Adrenal gland (tissue), 12 donors: ENCODE measurements around the gene BCAS3. TPM values are rescaled to one million over a fixed set of nuclear protein-coding genes. Genes with fewer than 3 reads are reported as not detected.
A peak's percentile ranks its signal among the peaks of the same experiment; 100 is the strongest.
"Not testable (repeated sequence)": the region's sequence is repeated elsewhere in the genome, so short reads cannot be mapped to it uniquely, and the experiment has no call there.

Source experiments
- DNase-seq, 7 donors: peaks; one replicate each; pipeline ENCODE4 v3.0.0-alpha.2; 2019 to 2020
- H3K27ac ChIP-seq, 5 donors: fragments of 200-600 bp; sonication (generic) in 4 of 5; 1 replicate in 3 of 5; 2 replicates in 2 of 5; pipeline versions ENCODE4 v1.5.1 to v1.8.0; 2016 to 2020; ENCODE audit warnings: mild to moderate bottlenecking in 1 of 5
- H3K27me3 ChIP-seq: fragments of 200-600 bp; 2 replicates; pipeline ENCODE4 v1.8.0; 2021
- H3K36me3 ChIP-seq, 2 donors: fragments of 200-600 bp; replicated peaks in 1 of 2; 1 replicate in 1 of 2; 2 replicates in 1 of 2; pipeline versions ENCODE4 v1.5.1 to v1.8.0; 2018 to 2022
- H3K4me1 ChIP-seq, 2 donors: fragments of 200-600 bp; replicated peaks in 1 of 2; 1 replicate in 1 of 2; 2 replicates in 1 of 2; pipeline versions ENCODE4 v1.5.1 to v1.8.0; 2018 to 2021
- H3K4me3 ChIP-seq, 4 donors: fragments of 200-600 bp; sonication (generic) in 3 of 4; one replicate each; pipeline ENCODE4 v1.5.1; 2016 to 2018
- H3K9me3 ChIP-seq, 3 donors: fragments of 200-600 bp; sonication (generic) in 1 of 3; replicated peaks in 1 of 3; 1 replicate in 2 of 3; 2 replicates in 1 of 3; pipeline versions ENCODE4 v1.5.1 to v1.8.0; 2016 to 2021
- POLR2A ChIP-seq, 2 donors: fragments of 450-650 bp; IDR thresholded peaks; one replicate each; pipeline ENCODE4 v1.6.1; 2017; ENCODE audit warnings: antibody characterized with exemption in 2 of 2, mild to moderate bottlenecking in 2 of 2, moderate library complexity in 1 of 2
- WGBS, 4 donors: extraction: QIAGEN DNeasy Blood & Tissue Kit in 2 of 4; methylation state at CpG; one replicate each; pipeline versions ENCODE4 v1.1.5 to v1.1.7; 2013 to 2017; 5-methylcytosine and 5-hydroxymethylcytosine counted together
- intact Hi-C, 2 donors: fragments of 100-400 bp; cut with DNase I; formaldehyde crosslinking; loops; one replicate each; pipeline versions ENCODE4 v1.14.1 to v1.15.0; 2022 to 2023
- polyA plus RNA-seq, 3 donors: library from polyadenylated mRNA; stranded (reverse); fragments of 200-250 nt in 2 of 3; fragments of 350-450 nt in 1 of 3; fragmentation: Illumina TruSeq in 1 of 3; extraction: RNeasy Lipid Tissue Mini Kit (QIAGEN cat#74804) in 1 of 3; gene quantifications; one replicate each; pipeline ENCODE4 v1.2.3, GENCODE V29; 2013 to 2014
- total RNA-seq, 9 donors: library from RNA; depleted of rRNA in 4 of 9; stranded (reverse); fragments of >200 nt in 4 of 9; fragments of 120-200 nt in 1 of 9; fragmentation: NEBNext Ultra II Directional in 1 of 9; extraction: Animal tissue kit (Norgen Biotek cat#: 25700) in 1 of 9; gene quantifications; one replicate each; pipeline versions ENCODE4 v1.1.0 to v1.2.4, GENCODE V29; 2013 to 2023
- TF ChIP-seq, protein P1 (sequence below), 6 experiments: fragments of 450-650 bp in 4 of 6; fragments of 200-600 bp in 2 of 6; sonication (generic) in 1 of 6; IDR thresholded peaks; 1 replicate in 5 of 6; 2 replicates in 1 of 6; pipeline versions ENCODE4 v1.5.1 to v1.8.0; 2016 to 2021; ENCODE audit warnings: antibody characterized with exemption in 6 of 6, mild to moderate bottlenecking in 2 of 6, moderate library complexity in 1 of 6
- donor health status: healthy with polysubstance abuse.
- donor health status: Bipolar disorder and iron deficiency.
- donor health status: DM: yes; HTN: yes; CAD: no.
- donor health status: DM: no; HTN: no; CAD: no.
- donor health status: DM: no; HTN: no; CAD: no.
- donor health status: DM: yes; HTN: yes; CAD: no.

Gene BCAS3
- total and polyA plus RNA-seq, 12 donors = 9.4 to 105 (median 29.0) TPM

DNA sequence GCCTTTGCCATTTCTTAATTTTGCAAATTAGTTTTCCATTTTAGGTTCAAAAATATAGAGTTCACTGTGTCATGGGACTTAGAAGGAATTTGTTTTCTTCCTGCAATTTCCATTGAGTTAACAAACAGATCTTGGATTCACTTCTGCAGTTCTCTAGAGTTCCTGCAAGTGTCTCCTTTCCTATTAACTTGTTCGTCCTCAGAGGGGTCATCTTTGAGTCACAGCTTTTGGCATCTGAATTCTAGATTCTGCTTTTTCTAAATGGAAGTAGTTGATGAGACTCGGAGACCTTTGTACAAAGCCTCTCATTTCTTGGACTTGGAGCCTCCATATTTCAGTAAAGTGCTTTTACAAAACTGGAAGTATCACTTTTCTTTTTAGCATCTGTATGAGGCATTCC is 323.3 kb downstream of the BCAS3 start:
- H3K36me3 ChIP-seq = no peaks in the 10 kb centered on the region
- DNase-seq = no peak
- intact Hi-C loops = no loop called here
- H3K4me1 ChIP-seq = peaks cover 0 to 5% of the 10 kb centered on the region in 2 donors
- H3K9me3 ChIP-seq = no peaks in the 10 kb centered on the region
- WGBS, 4 donors = 30 to 43% (median 42%) methylated on average over 2 of the region's 2 CpGs
- no peak overlapping the region for H3K27ac ChIP-seq
- H3K4me3 ChIP-seq = no peak overlapping the region
- no peak for TF ChIP-seq POLR2A (IDR thresholded peaks at IDR 0.05)
- TF ChIP-seq, protein P1, sequence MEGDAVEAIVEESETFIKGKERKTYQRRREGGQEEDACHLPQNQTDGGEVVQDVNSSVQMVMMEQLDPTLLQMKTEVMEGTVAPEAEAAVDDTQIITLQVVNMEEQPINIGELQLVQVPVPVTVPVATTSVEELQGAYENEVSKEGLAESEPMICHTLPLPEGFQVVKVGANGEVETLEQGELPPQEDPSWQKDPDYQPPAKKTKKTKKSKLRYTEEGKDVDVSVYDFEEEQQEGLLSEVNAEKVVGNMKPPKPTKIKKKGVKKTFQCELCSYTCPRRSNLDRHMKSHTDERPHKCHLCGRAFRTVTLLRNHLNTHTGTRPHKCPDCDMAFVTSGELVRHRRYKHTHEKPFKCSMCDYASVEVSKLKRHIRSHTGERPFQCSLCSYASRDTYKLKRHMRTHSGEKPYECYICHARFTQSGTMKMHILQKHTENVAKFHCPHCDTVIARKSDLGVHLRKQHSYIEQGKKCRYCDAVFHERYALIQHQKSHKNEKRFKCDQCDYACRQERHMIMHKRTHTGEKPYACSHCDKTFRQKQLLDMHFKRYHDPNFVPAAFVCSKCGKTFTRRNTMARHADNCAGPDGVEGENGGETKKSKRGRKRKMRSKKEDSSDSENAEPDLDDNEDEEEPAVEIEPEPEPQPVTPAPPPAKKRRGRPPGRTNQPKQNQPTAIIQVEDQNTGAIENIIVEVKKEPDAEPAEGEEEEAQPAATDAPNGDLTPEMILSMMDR (IDR thresholded peaks at IDR 0.05) = peak in 5 of 6 experiments; percentile 11 to 39 (median 20)
- no peaks in the 10 kb centered on the region for H3K27me3 ChIP-seq

DNA sequence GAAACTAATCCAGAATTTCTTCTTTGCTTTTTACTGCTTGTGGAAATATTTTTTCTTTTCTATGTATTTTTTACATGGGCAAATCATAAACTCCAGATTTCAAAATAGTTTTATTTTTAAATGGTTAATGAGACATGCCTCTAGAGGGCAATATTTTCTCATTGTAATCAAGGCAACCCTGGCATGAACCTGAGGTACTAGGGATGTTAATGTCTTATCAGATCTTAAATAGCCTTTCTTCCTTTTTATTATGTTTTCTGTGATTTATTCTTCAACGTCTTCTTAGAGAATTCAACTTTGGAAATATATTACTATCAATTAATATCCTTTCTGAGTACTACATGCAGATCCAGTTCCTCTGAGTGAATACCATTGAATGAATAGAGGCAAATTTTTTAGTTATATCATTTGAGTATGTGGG is 324.7 kb downstream of the BCAS3 start:
- Histone ChIP-seq H3K4me1 (peaks cover 0 to 7% of the 10 kb centered on the region in 2 donors), H3K27me3 (no peaks in the 10 kb centered on the region), H3K9me3 (peaks cover 0 to 3% (median 0%) of the 10 kb centered on the region in 3 donors), H3K36me3 (no peaks in the 10 kb centered on the region), H3K4me3 (no peak overlapping the region), H3K27ac (no peak overlapping the region)
- DNase-seq = peak in 1 of 7 donors; percentile 26
- intact Hi-C loops = no loop called here
- TF ChIP-seq POLR2A (IDR thresholded peaks at IDR 0.05) = no peak
- TF ChIP-seq, protein P1 (IDR thresholded peaks at IDR 0.05) = peak; percentile 30 to 66 (median 59)
- WGBS, 4 donors = 0% methylated on average over 1 of the region's 1 CpG

DNA sequence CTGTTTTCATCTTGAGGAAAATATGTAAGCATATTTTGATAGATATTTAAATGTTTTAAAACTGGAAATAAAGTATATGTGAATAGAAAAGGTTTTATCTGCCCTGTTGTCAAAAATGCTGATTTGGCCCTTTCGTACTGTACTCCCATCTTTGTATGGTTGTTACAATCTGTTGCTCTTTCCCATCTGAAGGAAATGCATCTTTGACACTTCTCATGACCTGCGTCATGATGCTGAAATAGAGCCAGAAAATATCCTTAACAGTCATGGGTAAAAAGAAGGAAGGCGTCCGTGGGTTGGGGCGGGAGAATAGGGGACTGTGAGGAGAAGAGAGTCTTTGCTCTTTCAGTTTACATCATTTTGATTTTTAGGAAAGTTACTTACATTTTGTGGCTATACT is 327.7 kb downstream of the BCAS3 start:
- Histone ChIP-seq H3K27ac (no peak overlapping the region), H3K9me3 (peaks cover 0 to 3% (median 0%) of the 10 kb centered on the region in 3 donors), H3K4me1 (peaks cover 0 to 13% of the 10 kb centered on the region in 2 donors), H3K4me3 (no peak overlapping the region), H3K36me3 (no peaks in the 10 kb centered on the region), H3K27me3 (no peaks in the 10 kb centered on the region)
- DNase-seq = no peak
- TF ChIP-seq, protein P1 (IDR thresholded peaks at IDR 0.05) = no peak
- no peak for TF ChIP-seq POLR2A (IDR thresholded peaks at IDR 0.05)
- WGBS, 4 donors = 77 to 83% (median 81%) methylated on average over 5 of the region's 5 CpGs
- intact Hi-C loops = loop anchor here in 1 of 2 donors (5.0 kb wide), 1 partner anchor 382 kb away; no protein-coding TSS in a partner anchor

DNA sequence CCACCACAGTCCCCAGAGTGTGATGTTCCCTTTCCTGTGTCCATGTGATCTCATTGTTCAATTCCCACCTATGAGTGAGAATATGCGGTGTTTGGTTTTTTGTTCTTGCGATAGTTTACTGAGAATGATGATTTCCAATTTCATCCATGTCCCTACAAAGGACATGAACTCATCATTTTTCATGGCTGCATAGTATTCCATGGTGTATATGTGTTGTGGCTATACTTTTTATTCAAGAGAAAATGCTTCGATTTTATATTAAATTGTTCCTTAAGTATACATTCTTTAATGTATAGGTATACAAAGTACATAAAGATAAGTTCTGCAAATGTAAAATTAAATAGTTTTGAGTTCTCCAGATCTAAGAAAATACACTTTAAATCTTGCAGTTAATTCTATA is 328.3 kb downstream of the BCAS3 start:
- H3K27me3 ChIP-seq, DNase-seq, H3K4me3 ChIP-seq, H3K27ac ChIP-seq, H3K36me3 ChIP-seq, H3K9me3 ChIP-seq: not testable (repeated sequence)
- WGBS, 4 donors = 84 to 97% (median 91%) methylated on average over 1 to 3 of the region's 3 CpGs
- intact Hi-C loops = loop anchor here in 1 of 2 donors (5.0 kb wide), 1 partner anchor 381 kb away; no protein-coding TSS in a partner anchor
- peaks cover 0 to 13% of the 10 kb centered on the region in 2 donors for H3K4me1 ChIP-seq

DNA sequence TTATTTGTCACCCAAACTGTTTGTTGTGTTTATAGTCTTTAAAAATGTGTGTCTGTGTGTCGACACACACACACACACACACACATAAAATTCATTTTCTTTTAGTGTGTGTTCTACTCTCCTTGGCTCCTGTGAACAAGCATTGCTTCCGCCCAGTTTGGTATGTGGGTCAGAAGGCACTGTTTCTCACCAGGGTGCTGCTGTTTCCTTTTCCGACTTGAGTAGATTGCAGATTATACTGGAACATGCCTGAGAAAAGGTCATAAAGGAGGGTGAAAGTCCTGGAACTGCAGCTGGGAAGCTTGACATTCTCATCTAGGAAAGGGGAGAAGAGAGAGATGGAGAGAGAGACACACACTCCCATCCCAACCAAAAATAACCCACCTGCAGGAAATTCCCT is 330.3 kb downstream of the BCAS3 start:
- H3K36me3 ChIP-seq = no peaks in the 10 kb centered on the region
- TF ChIP-seq, protein P1 (IDR thresholded peaks at IDR 0.05) = no peak
- TF ChIP-seq POLR2A (IDR thresholded peaks at IDR 0.05) = no peak
- DNase-seq = peak in 3 of 7 donors; percentile 5 to 53 (median 19)
- 65 to 77% (median 67%) methylated on average over 3 of the region's 3 CpGs for WGBS, 4 donors
- no peak overlapping the region for H3K4me3 ChIP-seq
- H3K27me3 ChIP-seq = no peaks in the 10 kb centered on the region
- intact Hi-C loops = loop anchor here in 1 of 2 donors (5.0 kb wide), 1 partner anchor 379 kb away; no protein-coding TSS in a partner anchor
- peaks cover 0 to 3% (median 0%) of the 10 kb centered on the region in 3 donors for H3K9me3 ChIP-seq
- H3K27ac ChIP-seq = peak overlapping the region in 1 of 5 donors; percentile 44
- peaks cover 0 to 7% of the 10 kb centered on the region in 2 donors for H3K4me1 ChIP-seq
